Muscle of leg (tissue), 11 donors: ENCODE data around the gene GALNT8. TPM values are rescaled to one million over a fixed set of nuclear protein-coding genes. Genes with fewer than 3 reads are reported as not detected.

Experiments
- DNase-seq: peaks from one replicate; pipeline ENCODE4 v3.0.0; 2013
- H3K27ac ChIP-seq: one replicate; pipeline ENCODE4 v1.5.1; 2013; ENCODE audit warnings: mild to moderate bottlenecking, low read length, control low read depth
- H3K27me3 ChIP-seq: one replicate; pipeline ENCODE4 v1.6.1; 2013; ENCODE audit warnings: low read length; ENCODE audit not compliant: control insufficient read depth, insufficient read depth
- H3K36me3 ChIP-seq: one replicate; pipeline ENCODE4 v1.6.1; 2013; ENCODE audit warnings: low read length; ENCODE audit not compliant: control insufficient read depth, insufficient read depth
- H3K4me1 ChIP-seq: one replicate; pipeline ENCODE4 v1.6.1; 2013; ENCODE audit warnings: low read length; ENCODE audit not compliant: control insufficient read depth, insufficient read depth
- H3K4me3 ChIP-seq: one replicate; pipeline ENCODE4 v1.5.1; 2013; ENCODE audit warnings: low read length, control low read depth
- H3K9me3 ChIP-seq: replicated peaks from 2 replicates; pipeline ENCODE4 v1.6.1; 2013; ENCODE audit warnings: low read depth, low read length; ENCODE audit not compliant: control insufficient read depth
- WGBS: methylation state at CpG from one replicate; pipeline ENCODE4 v1.1.5; 2013; ENCODE audit warnings: missing lambda C conversion rate; ENCODE audit not compliant: insufficient coverage; 5-methylcytosine and 5-hydroxymethylcytosine counted together
- polyA plus RNA-seq, 8 donors: library from polyadenylated mRNA; unstranded; fragments of 120-200 nt; gene quantifications; one replicate each; pipeline versions ENCODE4 v1.2.1 to v1.2.3, GENCODE V29; 2013; ENCODE audit warnings: inconsistent platforms in 1 of 8, low replicate concordance in 1 of 8; ENCODE audit not compliant: insufficient read length in 8 of 8, insufficient read depth in 1 of 8
- total RNA-seq: library from RNA; stranded (reverse); fragments of 120-200 nt; gene quantifications from one replicate; pipeline ENCODE4 v1.2.4, GENCODE V29; 2013

GALNT8 gene
- total and polyA plus RNA-seq, 9 donors = 4.8 to 9.6 (median 6.6) TPM

DNA sequence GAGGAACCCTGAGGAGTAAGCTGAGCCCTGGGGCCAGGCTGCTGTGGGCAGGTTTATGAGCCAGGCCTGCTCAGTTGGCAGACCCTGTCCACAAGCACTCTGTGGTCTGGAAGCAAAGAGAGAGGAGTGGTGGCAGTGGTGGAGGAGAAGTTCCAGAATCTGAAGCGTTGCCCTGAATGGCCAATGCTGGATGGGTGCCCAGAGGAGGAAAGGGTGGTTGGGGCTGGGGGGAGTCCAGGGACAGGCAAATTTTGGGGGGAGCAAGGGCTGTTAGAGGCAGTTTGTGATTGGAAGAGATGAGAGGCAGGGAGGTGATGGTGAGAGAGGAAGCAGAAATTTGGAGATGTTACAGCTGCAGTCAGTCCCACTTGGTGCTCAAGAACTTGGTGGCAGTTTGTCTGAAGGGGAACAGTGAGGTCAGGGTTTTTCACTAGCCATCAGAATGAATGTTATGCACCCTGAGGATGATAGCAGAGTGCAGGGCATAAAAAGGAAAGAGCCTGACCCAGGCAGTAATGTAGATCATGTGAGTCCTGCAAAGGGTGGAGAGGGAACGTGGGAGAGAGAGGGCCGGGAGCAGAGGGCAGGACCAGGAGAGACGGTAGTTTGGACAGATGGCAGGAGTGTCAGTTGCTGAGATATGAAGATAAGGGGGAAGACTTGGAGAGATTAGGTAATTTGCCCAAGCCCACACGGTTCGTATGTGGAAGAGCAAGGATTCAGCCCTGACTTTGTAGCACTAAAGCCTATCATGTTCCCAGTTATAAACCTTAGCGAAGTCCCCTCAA lies 51.2 kb downstream of the GALNT8 start:
- H3K4me1 ChIP-seq = peaks cover 10% of the 10 kb centered on the region
- H3K4me3 ChIP-seq = no peak overlapping the region
- H3K9me3 ChIP-seq = no peaks in the 10 kb centered on the region
- WGBS = 69% methylated on average over 6 of the region's 7 CpGs
- peaks cover 8% of the 10 kb centered on the region for H3K27me3 ChIP-seq
- H3K27ac ChIP-seq = no peak overlapping the region
- DNase-seq = no peak
- no peaks in the 10 kb centered on the region for H3K36me3 ChIP-seq

DNA sequence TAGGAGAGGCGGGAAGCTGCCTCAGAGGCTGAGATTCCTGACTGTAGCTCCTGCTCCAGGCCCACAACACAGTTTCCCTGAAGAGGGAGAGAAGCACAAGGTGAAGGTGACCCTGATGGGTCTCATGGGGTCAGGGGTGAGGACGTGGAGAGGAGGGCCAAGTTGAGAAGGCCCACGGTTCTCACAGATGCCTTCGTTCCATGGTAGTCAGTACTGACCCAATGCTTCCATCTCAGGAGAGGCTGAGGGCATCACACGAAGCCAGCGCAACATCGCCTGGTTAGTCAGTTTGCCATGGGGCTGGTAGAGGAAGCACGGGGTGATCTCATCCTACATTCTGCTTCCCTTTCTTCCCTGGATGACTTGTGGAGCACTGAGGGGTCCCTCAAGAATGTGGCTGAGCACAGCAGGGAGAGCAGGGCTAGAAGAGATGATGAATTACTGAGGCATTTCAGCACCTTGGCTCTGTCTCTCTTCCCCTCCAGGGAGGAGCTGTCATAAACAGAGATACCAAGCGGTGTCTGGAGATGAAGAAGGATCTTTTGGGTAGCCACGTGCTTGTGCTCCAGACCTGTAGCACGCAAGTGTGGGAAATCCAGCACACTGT lies 51.9 kb downstream of the GALNT8 start:
- Histone ChIP-seq H3K36me3 (no peaks in the 10 kb centered on the region), H3K4me1 (peaks cover 5% of the 10 kb centered on the region), H3K27me3 (peaks cover 8% of the 10 kb centered on the region), H3K9me3 (no peaks in the 10 kb centered on the region), H3K4me3 (no peak overlapping the region), H3K27ac (no peak overlapping the region)
- WGBS = 80% methylated on average over 9 of the region's 11 CpGs
- DNase-seq = no peak

DNA sequence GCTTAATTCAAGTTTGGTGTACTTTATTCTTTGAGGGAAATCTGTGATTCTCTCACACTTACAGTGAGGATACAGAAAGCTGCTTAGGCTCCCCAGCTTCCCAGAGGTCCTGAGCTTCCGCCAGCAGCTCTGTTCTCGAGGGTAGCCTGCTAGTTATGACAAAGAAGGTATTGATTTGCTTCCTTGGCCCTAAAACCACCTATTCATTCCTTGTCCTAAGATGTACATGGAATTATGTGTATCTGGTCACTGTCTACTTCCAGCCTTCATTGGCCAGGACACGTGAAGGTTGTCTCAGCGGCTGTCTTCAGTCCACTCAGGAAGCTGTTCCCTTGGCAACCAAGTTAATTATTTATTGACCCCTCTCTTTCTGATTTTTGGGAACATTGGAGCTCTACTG lies 55.7 kb downstream of the GALNT8 start:
- Histone ChIP-seq H3K27me3 (peaks cover 11% of the 10 kb centered on the region), H3K27ac (no peak overlapping the region), H3K36me3 (no peaks in the 10 kb centered on the region), H3K4me1 (peaks cover 12% of the 10 kb centered on the region), H3K9me3 (no peaks in the 10 kb centered on the region), H3K4me3 (no peak overlapping the region)
- DNase-seq = no peak
- whole genome bisulfite sequencing = no CpG with 5 or more reads among the region's 4 CpGs

DNA sequence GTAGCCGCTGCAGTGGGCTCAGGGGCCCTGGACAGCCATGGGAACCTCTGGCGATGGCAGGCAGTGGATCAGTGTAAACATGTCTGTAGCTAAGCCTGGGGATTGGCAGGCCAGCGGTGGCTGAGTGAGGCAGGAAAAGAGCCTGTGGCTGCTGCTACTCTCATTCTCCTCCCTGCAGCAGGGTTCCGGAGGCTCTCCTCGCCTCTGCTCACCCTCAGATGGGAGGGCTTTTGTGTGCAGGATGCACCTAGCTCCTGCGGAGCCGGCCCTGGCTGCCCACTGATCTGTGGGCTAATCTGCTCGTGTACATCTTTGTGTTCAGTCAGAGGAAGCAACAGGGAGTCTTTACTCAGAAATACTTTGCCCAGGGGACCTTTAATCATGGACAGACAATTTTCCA lies 59.5 kb downstream of the GALNT8 start:
- Histone ChIP-seq H3K9me3 (no peaks in the 10 kb centered on the region), H3K27ac (no peak overlapping the region), H3K4me1 (peaks cover 12% of the 10 kb centered on the region), H3K36me3 (no peaks in the 10 kb centered on the region), H3K4me3 (no peak overlapping the region), H3K27me3 (peaks cover 5% of the 10 kb centered on the region)
- no peak for DNase-seq
- 39% methylated on average over 6 of the region's 8 CpGs for WGBS

DNA sequence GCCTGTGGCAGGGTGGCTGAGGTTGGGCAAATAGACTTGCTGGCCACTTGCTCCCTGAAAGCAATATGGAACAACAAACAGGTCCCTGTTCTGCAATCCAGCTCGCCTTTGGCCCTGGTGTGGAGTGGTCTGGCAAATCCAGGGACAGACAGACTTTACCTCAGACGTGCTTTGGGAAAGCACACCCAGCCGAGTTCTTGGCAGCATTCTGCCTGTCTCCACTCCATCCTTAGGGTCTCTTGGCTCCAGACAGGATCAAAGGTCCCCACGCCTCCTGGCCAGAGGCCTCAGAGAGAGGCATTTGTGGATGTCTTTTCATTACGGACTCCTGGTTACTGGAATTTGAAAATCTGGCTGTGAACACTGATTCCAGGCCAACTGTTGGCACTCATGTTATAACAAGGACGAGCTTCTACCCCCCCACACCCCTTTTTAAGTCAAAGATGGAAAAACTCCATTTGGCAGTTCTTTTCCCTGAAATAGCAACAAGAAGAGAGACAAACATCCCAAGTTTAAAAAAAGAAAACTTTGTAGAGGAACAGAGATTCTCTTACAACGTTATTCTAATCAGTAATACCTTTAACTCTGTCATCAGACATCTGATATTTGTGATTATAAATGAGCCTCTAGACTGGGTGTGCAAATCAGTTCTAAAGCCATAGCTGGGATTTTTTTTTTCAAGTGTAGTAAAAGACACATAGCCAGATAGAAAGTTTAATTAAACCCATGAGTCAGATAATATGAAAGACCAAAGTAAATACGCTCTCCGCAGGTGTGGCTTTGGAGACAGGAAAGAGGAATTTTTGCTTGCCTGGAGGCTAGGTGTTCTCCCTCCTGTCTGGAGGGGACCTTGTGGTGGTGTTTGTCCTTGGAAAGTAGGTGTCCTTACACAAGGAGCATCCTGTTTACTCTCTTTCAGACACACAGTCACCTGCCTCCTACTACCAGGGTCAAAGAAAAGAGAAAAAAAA lies 60.7 kb downstream of the GALNT8 start:
- no peaks in the 10 kb centered on the region for H3K9me3 ChIP-seq
- H3K4me1 ChIP-seq = peaks cover 12% of the 10 kb centered on the region
- H3K4me3 ChIP-seq = no peak overlapping the region
- WGBS = 17% methylated on average over 2 of the region's 9 CpGs
- no peaks in the 10 kb centered on the region for H3K36me3 ChIP-seq
- H3K27ac ChIP-seq = no peak overlapping the region
- H3K27me3 ChIP-seq = peaks cover 5% of the 10 kb centered on the region
- DNase-seq = peak; percentile 64

DNA sequence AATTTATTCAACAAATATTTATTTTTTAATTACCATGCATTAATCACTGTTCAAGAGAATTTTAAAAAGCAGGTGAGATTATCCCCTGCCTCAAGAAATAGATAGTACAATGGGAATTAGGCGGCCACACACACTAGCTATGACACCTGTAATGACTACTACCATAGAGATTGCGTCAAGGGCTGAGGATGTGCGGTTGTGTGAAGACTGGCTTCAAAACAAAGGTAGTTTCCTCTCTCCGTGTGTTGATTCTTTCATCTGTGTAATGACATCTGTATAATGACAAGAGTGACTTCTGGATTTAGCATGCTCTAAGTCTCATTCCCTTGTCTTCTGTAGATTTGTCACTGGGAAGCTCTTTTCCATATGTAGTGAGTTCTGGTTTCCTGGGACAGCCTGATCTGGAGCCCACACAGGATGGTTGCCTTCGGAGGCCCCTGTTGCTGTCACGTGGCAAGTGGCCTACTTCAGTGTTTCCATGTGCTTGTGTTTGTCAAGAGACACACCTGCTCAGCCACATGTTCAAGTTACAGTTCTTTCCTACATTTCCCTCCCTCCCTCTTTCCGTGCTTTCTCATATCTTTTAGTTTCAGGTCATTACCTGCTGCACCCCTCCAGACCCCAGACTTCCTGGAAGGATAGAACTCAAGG lies 64.3 kb downstream of the GALNT8 start:
- no peak for DNase-seq
- Histone ChIP-seq H3K27me3 (peaks cover 2% of the 10 kb centered on the region), H3K27ac (no peak overlapping the region), H3K36me3 (no peaks in the 10 kb centered on the region), H3K4me3 (no peak overlapping the region), H3K4me1 (peaks cover 12% of the 10 kb centered on the region), H3K9me3 (no peaks in the 10 kb centered on the region)
- WGBS = 46% methylated on average over 3 of the region's 7 CpGs

DNA sequence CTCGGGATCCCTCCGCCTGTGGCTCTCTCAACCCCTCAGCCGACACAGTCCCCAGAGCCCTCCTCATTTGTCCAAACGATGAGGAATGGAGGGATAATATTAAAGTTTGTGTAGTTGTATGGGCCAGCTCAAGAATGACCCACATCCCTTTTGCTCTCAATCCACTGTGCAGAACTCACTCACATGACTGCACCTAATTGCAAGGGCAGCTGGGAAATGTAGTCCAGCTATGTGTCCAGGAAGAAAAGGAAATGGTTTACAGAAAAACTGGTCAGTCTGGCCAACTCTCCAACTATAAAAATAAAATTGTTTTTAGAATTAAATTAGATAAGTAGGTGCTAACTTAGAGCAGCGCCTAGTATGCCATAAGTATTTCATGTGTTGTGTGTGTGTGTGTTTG lies 66.6 kb downstream of the GALNT8 start:
- H3K27ac ChIP-seq = no peak overlapping the region
- WGBS = 100% methylated on average over 1 of the region's 5 CpGs
- no peak for DNase-seq
- H3K27me3 ChIP-seq = peaks cover 2% of the 10 kb centered on the region
- H3K36me3 ChIP-seq = no peaks in the 10 kb centered on the region
- H3K4me1 ChIP-seq = no peaks in the 10 kb centered on the region
- H3K9me3 ChIP-seq = no peaks in the 10 kb centered on the region
- no peak overlapping the region for H3K4me3 ChIP-seq

DNA sequence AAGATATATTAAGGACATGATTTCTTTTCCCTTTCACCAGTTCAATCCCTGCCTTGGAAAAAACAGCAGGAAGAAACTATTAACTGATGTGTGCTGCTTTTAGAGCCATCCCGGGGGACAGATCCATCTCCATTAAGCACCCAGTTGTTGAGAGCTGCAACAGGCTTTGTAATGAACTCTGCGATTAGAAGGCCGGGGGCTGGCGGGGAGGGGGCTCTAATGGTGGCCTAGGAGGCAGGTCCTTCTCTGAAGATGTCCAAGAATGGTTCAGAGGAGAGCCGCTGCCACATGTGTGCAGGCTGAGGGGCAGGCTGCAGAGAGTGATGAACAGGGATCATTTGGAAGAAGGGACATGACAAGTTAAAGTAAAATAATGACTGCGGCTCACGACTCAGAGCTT lies 67.8 kb downstream of the GALNT8 start:
- no peaks in the 10 kb centered on the region for H3K36me3 ChIP-seq
- DNase-seq = no peak
- no peaks in the 10 kb centered on the region for H3K4me1 ChIP-seq
- H3K9me3 ChIP-seq = no peaks in the 10 kb centered on the region
- H3K4me3 ChIP-seq = no peak overlapping the region
- peaks cover 2% of the 10 kb centered on the region for H3K27me3 ChIP-seq
- 22% methylated on average over 5 of the region's 7 CpGs for WGBS
- no peak overlapping the region for H3K27ac ChIP-seq

DNA sequence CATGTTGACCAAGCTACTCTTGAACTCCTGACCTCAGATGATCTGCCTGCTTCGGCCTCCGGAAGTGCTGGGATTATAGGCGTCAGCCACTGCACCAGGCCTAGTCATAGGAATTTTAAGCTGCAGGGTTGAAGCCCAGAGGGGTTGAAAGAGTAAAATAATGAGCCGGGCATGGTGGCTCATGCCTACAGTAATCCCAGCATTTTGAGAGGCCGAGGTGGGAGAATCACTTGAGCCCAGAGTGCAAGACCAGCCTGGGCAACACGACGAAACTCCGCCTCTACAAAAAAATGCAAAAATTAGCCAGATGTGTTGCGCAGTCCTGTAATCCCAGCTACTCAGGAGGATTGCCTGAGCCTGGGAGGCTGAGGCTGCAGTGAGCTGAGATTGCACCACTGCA lies 69.6 kb downstream of the GALNT8 start:
- 84% methylated on average over 7 of the region's 9 CpGs for WGBS
- Histone ChIP-seq H3K4me1 (no peaks in the 10 kb centered on the region), H3K9me3 (no peaks in the 10 kb centered on the region), H3K27me3 (no peaks in the 10 kb centered on the region), H3K4me3 (no peak overlapping the region), H3K36me3 (no peaks in the 10 kb centered on the region), H3K27ac (no peak overlapping the region)
- DNase-seq = no peak
